Breast epithelium (tissue), 3 donors: Measurements from ENCODE around the gene PRTFDC1.
A peak's percentile ranks its signal among the peaks of the same experiment; 100 is the strongest.

Experiments used
- POLR2A ChIP-seq: fragments of 450-650 bp; IDR thresholded peaks from one replicate; pipeline ENCODE4 v1.6.1; 2016; ENCODE audit warnings: antibody characterized with exemption, mild to moderate bottlenecking, moderate library complexity
- POLR2AphosphoS5 ChIP-seq, 3 donors: sonication (generic); formaldehyde crosslinking; IDR thresholded peaks; one replicate each; pipeline ENCODE4 v1.6.1; 2017; ENCODE audit warnings: antibody characterized with exemption in 3 of 3
- TF ChIP-seq, protein P1 (sequence below), 3 donors: fragments of 450-650 bp; IDR thresholded peaks; one replicate each; pipeline ENCODE4 v1.5.1; 2016 to 2017; ENCODE audit warnings: antibody characterized with exemption in 3 of 3, mild to moderate bottlenecking in 3 of 3, moderate library complexity in 3 of 3

GRCh38 chr10:24958721-24959381 lies 6.4 kb upstream of the PRTFDC1 start:
- TF ChIP-seq, protein P1, sequence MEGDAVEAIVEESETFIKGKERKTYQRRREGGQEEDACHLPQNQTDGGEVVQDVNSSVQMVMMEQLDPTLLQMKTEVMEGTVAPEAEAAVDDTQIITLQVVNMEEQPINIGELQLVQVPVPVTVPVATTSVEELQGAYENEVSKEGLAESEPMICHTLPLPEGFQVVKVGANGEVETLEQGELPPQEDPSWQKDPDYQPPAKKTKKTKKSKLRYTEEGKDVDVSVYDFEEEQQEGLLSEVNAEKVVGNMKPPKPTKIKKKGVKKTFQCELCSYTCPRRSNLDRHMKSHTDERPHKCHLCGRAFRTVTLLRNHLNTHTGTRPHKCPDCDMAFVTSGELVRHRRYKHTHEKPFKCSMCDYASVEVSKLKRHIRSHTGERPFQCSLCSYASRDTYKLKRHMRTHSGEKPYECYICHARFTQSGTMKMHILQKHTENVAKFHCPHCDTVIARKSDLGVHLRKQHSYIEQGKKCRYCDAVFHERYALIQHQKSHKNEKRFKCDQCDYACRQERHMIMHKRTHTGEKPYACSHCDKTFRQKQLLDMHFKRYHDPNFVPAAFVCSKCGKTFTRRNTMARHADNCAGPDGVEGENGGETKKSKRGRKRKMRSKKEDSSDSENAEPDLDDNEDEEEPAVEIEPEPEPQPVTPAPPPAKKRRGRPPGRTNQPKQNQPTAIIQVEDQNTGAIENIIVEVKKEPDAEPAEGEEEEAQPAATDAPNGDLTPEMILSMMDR (IDR thresholded peaks at IDR 0.05): peak in 1 of 3 donors; percentile 17
- TF ChIP-seq POLR2AphosphoS5 (IDR thresholded peaks at IDR 0.05) (peak in 1 of 3 donors; percentile 45), POLR2A (no peak)
